ENCODE results near the gene SEC62.
"Not testable (repeated sequence)": the region's sequence is repeated elsewhere in the genome, so short reads cannot be mapped to it uniquely, and the experiment has no call there.

Gene SEC62

DNA sequence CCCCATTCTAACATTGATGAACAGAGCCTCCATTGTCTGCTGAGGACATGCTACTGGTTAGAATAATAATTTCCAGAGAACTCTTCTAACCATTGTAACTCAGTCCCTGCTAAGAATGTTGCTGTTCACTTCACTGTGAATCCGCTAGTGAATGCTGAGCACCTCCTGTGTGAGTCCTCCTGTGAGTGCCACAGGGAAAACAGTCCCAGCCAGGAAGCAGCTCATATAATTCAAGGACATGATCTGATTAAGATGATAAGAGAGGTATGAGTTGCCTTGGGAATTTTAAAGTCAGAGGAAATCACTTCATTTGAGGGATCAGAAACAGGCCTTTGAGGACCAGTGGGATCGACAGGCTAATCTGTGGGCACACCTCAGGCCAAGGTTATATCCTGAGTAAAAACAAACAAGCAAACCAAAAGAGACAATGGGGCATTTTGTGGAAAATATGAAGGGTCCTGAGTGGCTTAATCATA is 37.3 kb downstream of the SEC62 start:
- no peak overlapping the region for H3K27ac ChIP-seq
- TF ChIP-seq, protein P1, sequence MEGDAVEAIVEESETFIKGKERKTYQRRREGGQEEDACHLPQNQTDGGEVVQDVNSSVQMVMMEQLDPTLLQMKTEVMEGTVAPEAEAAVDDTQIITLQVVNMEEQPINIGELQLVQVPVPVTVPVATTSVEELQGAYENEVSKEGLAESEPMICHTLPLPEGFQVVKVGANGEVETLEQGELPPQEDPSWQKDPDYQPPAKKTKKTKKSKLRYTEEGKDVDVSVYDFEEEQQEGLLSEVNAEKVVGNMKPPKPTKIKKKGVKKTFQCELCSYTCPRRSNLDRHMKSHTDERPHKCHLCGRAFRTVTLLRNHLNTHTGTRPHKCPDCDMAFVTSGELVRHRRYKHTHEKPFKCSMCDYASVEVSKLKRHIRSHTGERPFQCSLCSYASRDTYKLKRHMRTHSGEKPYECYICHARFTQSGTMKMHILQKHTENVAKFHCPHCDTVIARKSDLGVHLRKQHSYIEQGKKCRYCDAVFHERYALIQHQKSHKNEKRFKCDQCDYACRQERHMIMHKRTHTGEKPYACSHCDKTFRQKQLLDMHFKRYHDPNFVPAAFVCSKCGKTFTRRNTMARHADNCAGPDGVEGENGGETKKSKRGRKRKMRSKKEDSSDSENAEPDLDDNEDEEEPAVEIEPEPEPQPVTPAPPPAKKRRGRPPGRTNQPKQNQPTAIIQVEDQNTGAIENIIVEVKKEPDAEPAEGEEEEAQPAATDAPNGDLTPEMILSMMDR (conservative IDR thresholded peaks at IDR 0.05): no peak
- TF ChIP-seq ZFX (IDR thresholded peaks at IDR 0.05): no peak

DNA sequence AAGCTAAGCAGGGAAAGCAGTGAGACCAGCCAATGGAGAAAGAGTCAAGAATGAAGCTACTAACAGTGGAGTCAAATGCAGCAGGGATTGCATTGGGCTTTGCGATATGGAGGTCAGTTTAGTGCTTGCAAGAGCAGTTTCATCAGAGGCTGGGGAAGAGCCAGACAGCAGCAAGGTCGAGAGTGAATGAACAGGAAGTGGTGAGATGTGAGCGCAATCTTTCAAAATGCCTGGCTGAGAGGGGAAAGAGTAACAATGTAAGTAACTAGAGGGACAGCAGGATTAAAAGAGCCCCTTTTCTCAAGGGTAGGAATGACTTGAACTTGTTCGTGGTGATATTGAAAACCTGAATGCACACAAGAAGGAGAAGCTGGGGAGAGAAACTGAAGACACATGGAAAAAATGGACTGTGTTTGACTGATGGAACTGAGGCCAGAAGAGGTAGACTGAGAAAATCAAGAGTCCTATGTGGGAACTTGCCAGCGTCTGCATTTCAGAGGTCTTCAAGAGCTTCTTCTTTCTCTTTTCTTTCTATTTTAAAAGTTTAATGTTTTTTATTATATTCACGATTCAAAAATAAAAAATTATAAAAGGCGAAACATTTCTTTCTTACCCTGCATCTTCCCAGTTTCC is 40.5 kb downstream of the SEC62 start:
- TF ChIP-seq ZFX (IDR thresholded peaks at IDR 0.05): no peak
- TF ChIP-seq, protein P1 (conservative IDR thresholded peaks at IDR 0.05): no peak
- no peak overlapping the region for H3K27ac ChIP-seq

DNA sequence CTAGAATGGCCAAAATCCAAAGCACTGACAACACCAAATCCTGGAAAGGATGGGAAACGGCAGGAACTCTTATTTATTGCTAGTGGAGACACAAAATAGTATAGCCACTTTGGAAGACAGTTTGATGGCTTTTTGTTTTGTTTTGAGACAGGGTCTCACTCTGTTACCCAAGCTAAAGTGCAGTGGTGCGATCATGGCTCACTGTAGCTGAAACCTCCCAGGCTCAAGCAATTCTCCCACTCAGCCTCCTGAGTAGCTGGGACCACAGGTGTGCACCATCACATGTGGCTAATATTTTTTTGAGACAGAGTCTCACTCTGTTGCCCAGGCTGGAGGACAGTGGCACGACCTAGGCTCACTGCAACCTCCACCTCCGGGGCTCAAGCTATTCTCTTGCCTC is 43.9 kb downstream of the SEC62 start:
- no peak for TF ChIP-seq ZFX (IDR thresholded peaks at IDR 0.05)
- TF ChIP-seq, protein P1 (conservative IDR thresholded peaks at IDR 0.05): no peak
- no peak overlapping the region for H3K27ac ChIP-seq

DNA sequence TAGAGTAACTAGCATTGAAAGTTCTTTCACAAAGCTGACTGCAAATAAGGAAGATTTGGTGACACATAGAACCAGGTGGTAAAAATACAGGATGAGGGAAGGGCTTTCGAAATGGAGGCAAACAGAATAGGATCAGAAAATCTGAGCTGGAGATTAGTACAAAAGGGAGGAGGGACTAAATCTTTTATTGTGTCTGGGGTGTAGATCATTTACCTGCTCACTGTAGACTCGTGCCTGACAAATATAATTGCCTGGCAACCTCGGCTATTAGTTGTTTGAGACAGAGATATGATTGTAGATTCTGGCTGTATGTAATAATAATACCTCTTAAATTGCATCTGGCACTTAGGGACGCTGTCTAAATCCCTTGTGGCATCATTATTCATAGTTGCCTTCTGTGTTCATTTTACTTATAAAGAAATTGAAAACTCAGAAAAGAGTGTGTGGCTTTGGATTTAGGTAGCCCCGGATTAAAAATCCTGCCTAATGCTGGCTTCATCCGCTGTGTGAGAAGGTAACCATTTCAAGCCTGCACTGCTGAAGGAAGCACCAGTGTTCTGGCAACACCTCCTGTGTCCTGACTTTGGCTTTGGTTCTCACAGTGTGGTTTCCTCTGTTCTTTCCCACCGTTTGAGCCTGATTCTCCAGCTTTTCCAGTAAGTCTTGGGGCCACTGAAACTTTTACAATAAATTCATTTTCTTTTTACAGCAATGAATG is 46.2 kb downstream of the SEC62 start:
- no peak overlapping the region for H3K27ac ChIP-seq
- no peak for TF ChIP-seq ZFX (IDR thresholded peaks at IDR 0.05)

DNA sequence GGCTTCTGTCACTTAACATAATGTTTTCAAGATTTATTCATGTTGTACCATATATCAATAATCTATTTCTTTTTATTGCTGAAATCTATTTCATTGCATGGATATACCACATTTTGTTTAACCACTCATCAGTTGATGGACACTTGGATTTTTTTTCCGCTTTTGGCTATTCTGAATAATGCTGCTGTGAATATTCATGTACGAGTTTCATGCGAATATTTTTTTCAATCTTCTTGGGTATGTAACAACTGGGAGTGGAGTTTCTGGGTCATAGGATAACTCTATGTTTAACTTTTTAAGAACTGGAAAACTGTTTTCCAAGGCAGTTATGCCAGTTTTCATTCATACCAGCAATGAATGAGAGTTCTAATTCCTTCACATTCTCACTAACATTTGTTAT is 49.5 kb downstream of the SEC62 start:
- no peak overlapping the region for H3K27ac ChIP-seq
- TF ChIP-seq ZFX (IDR thresholded peaks at IDR 0.05): no peak
- TF ChIP-seq, protein P1 (conservative IDR thresholded peaks at IDR 0.05): no peak

DNA sequence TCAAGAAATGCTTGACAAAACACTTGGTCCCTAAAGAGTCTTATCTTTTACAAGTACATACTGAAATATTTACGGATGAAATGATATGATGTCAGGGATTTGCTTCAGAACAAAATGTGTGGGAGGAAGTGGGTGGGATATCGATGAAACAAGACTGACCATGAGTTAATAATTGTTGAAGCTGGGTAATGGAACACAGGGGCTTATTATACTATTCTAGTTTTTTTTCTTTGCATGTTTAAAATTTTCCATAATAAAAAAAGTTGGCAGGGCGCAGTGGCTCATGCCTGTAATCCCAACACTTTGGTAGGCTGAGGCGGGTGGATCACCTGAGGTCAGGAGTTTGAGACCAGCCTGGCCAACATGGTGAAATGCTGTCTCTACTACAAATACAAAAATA is 52.7 kb downstream of the SEC62 start:
- not testable (repeated sequence) for H3K27ac ChIP-seq

DNA sequence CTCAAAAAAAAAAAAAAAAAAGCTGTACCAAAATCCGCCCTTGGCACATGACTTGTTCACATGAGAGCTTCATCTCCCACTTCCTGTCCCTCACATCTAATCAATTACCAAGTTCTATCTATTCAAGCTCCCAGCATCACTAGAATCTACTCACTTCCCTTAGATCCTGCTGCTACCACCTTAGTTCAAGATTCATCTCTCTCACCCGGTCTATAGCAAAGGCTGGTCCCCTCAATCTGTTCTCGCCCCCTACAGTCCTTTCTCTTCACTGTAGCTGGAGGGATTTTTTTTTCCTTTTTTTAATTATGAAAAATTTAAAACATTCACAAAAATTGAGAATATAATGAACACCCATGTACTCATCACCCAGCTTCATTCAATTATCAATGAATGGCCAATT is 54.5 kb downstream of the SEC62 start:
- H3K27ac ChIP-seq: no peak overlapping the region
- TF ChIP-seq, protein P1 (conservative IDR thresholded peaks at IDR 0.05): no peak; the same call in 1 of the 2 replicates
- TF ChIP-seq ZFX (IDR thresholded peaks at IDR 0.05): no peak

DNA sequence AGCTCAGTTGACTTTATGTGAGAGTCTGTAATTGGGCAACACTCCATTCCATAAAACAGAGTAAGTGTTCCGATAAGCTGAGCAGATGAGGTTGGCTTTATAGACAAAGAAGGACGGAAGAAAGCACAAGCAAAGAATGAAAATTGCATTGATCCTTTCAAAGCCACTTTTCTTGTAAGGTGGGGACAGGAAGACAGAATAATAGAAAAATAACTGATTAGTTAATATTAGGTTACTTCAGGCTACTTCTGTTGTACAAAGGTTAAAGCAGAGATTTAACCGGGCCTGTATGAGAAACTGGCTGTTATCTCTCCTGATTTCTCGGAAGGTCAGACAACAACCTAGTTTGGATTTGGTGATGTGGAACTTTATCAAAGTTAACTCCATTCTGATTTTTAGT is 55.7 kb downstream of the SEC62 start:
- H3K27ac ChIP-seq: no peak overlapping the region
- no peak for TF ChIP-seq ZFX (IDR thresholded peaks at IDR 0.05)
- TF ChIP-seq, protein P1 (conservative IDR thresholded peaks at IDR 0.05): no peak
